ENCODE data around the gene PARP15.
A peak's percentile ranks its signal among the peaks of the same experiment; 100 is the strongest.

- TF ChIP-seq CTCF (IDR thresholded peaks at IDR 0.05) (peak in 2 of 6 experiments; percentile 8 to 9), POLR2A (IDR thresholded peaks at IDR 0.05) (peak in 3 of 4 donors; percentile 67 to 91 (median 69)), EP300 (IDR thresholded peaks at IDR 0.05) (peak in 2 of 4 donors; percentile 75 to 86), POLR2AphosphoS5 (IDR thresholded peaks at IDR 0.05) (peak; percentile 93 to 95)
Measured at GRCh38 chr3:122564155-122564912, 13.1 kb upstream of the PARP15 start, which contains the start of the genes DTX3L and PARP9.
